Subcutaneous adipose tissue (tissue), 4 donors: ENCODE data around the gene STEAP3. TPM values are rescaled to one million over a fixed set of nuclear protein-coding genes. Genes with fewer than 3 reads are reported as not detected.

Experiments used
- CTCF ChIP-seq: fragments of 450-650 bp; IDR thresholded peaks from one replicate; pipeline ENCODE4 v1.5.1; 2016; ENCODE audit warnings: low read depth, mild to moderate bottlenecking, control low read depth, antibody characterized with exemption, moderate library complexity
- total RNA-seq, 4 donors: library from RNA; depleted of rRNA; stranded (reverse); fragments of >200 nt; gene quantifications; one replicate each; pipeline ENCODE4 v1.1.0, GENCODE V29; 2016

Gene STEAP3
- total RNA-seq, 4 donors from 2014 or later = 11.0 to 17.9 (median 14.4) TPM

GRCh38 chr2:119245076-119245840 lies 21.6 kb downstream of the STEAP3 start:
- TF ChIP-seq CTCF = no peak

GRCh38 chr2:119245841-119246230 lies 22.2 kb downstream of the STEAP3 start:
- no peak for TF ChIP-seq CTCF

- TF ChIP-seq CTCF = no peak
Observed at GRCh38 chr2:119246884-119247843, 23.5 kb downstream of the STEAP3 start.

GRCh38 chr2:119247844-119248271 lies 24.2 kb downstream of the STEAP3 start:
- TF ChIP-seq CTCF = no peak

- TF ChIP-seq CTCF = no peak
Observed at GRCh38 chr2:119248311-119248710, 24.7 kb downstream of the STEAP3 start.

- no peak for TF ChIP-seq CTCF
Observed at GRCh38 chr2:119248751-119249150, 25.1 kb downstream of the STEAP3 start.

- no peak for TF ChIP-seq CTCF
Observed at GRCh38 chr2:119249311-119249710, 25.7 kb downstream of the STEAP3 start.
